NB4 (cell line): ENCODE results near the gene LHX4.

Source experiments
- DNase-seq: peaks from one replicate; pipeline ENCODE4 v3.0.0; 2010; ENCODE audit warnings: low read depth
- H3K4me3 ChIP-seq: one replicate; pipeline ENCODE4 v1.5.1; 2011; ENCODE audit warnings: mild to moderate bottlenecking, low read depth, low read length, moderate library complexity
- CTCF ChIP-seq: IDR thresholded peaks from one replicate; pipeline ENCODE4 v1.5.1; 2012; ENCODE audit warnings: low read depth, low read length
- MAX ChIP-seq: IDR thresholded peaks from 2 replicates; pipeline ENCODE4 v1.6.1; 2011; ENCODE audit warnings: low read depth, low read length
- MYC ChIP-seq: IDR thresholded peaks from 2 replicates; pipeline ENCODE4 v1.6.1; 2011; ENCODE audit warnings: low read depth, low read length
- POLR2A ChIP-seq: IDR thresholded peaks from 2 replicates; pipeline ENCODE4 v1.6.1; 2011; ENCODE audit warnings: mild to moderate bottlenecking; ENCODE audit not compliant: insufficient read length; ENCODE audit errors: extremely low read depth

Gene LHX4

GRCh38 chr1:180265201-180265600 is 35.1 kb downstream of the LHX4 start:
- DNase-seq = no peak

GRCh38 chr1:180265871-180266270 is 35.8 kb downstream of the LHX4 start:
- H3K4me3 ChIP-seq = no peak overlapping the region
- DNase-seq = no peak
- TF ChIP-seq POLR2A (no peak), CTCF (no peak), MAX (no peak), MYC (no peak)

More at GRCh38 chr1:180265201-180265600, 35.1 kb downstream of the LHX4 start:
- no peak for TF ChIP-seq CTCF
- TF ChIP-seq POLR2A = no peak
- no peak overlapping the region for H3K4me3 ChIP-seq

- H3K4me3 ChIP-seq = no peak overlapping the region
- no peak for TF ChIP-seq CTCF
- TF ChIP-seq MAX = no peak
- no peak for TF ChIP-seq MYC
- TF ChIP-seq POLR2A = no peak
- DNase-seq = no peak
These were observed 36.5 kb downstream of the LHX4 start for GRCh38 chr1:180266275-180267210.

- TF ChIP-seq MAX (no peak), MYC (no peak), CTCF (no peak), POLR2A (no peak)
- no peak for DNase-seq
These were observed 37.1 kb downstream of the LHX4 start for GRCh38 chr1:180267211-180267561.

GRCh38 chr1:180267761-180268555 is 37.9 kb downstream of the LHX4 start:
- no peak for TF ChIP-seq MAX
- TF ChIP-seq MYC = no peak
- no peak for TF ChIP-seq POLR2A
- TF ChIP-seq CTCF = no peak
- no peak for DNase-seq
- H3K4me3 ChIP-seq = no peak overlapping the region

More at GRCh38 chr1:180267211-180267561, 37.1 kb downstream of the LHX4 start:
- H3K4me3 ChIP-seq = no peak overlapping the region
